Right cardiac atrium (tissue), 5 donors: Measurements from ENCODE around the gene KIAA1671. TPM values are rescaled to one million over a fixed set of nuclear protein-coding genes. Genes with fewer than 3 reads are reported as not detected.

Source experiments
- ATAC-seq, 2 donors: fragments of 200-7000 bp; cut with Tn5 transposase; one replicate each; pipeline versions ENCODE4 v1.8.0 to v1.9.1; 2020; ENCODE audit warnings: moderate library complexity in 2 of 2, mild to moderate bottlenecking in 1 of 2
- DNase-seq, 3 donors: peaks; one replicate each; pipeline ENCODE4 v3.0.0-alpha.2; 2020
- H3K27ac ChIP-seq: one replicate; pipeline ENCODE4 v1.5.1; 2013; ENCODE audit warnings: mild to moderate bottlenecking, low read length, control low read depth, moderate library complexity
- H3K27me3 ChIP-seq: one replicate; pipeline ENCODE4 v1.6.1; 2013; ENCODE audit not compliant: control insufficient read depth, insufficient read depth
- H3K4me1 ChIP-seq: one replicate; pipeline ENCODE4 v1.6.1; 2013; ENCODE audit warnings: low read length; ENCODE audit not compliant: control insufficient read depth, insufficient read depth
- H3K4me3 ChIP-seq: one replicate; pipeline ENCODE4 v1.5.1; 2013; ENCODE audit warnings: low read length, control low read depth
- H3K9me3 ChIP-seq: one replicate; pipeline ENCODE4 v1.6.1; 2013; ENCODE audit warnings: low read length; ENCODE audit not compliant: control insufficient read depth
- WGBS: extraction: QIAGEN DNeasy Blood & Tissue Kit; methylation state at CpG from one replicate; pipeline ENCODE4 v1.1.7; 2013; 5-methylcytosine and 5-hydroxymethylcytosine counted together
- intact Hi-C, 4 donors: fragments of 100-400 bp; cut with DNase I; formaldehyde crosslinking; loops; one replicate each; pipeline versions ENCODE4 v1.11.0 to v1.14.0; 2022 to 2023
- polyA plus RNA-seq: library from polyadenylated mRNA; stranded (reverse); fragments of 200-250 nt; gene quantifications from one replicate; pipeline ENCODE4 v1.2.3, GENCODE V29; 2013
- total RNA-seq, 4 donors: library from RNA; stranded (reverse); fragmentation: NEBNext Ultra II Directional; extraction: Animal tissue kit (Norgen Biotek cat#: 25700); gene quantifications; one replicate each; pipeline ENCODE4 v1.2.1, GENCODE V29; 2021
- donor health status: healthy with polysubstance abuse.
- donor health status: DM: no; HTN: yes; CAD: no.
- donor health status: DM: no; HTN: no; CAD: no.
- donor health status: DM: no; HTN: yes; CAD: no; lungs with severe emphysema.
- donor health status: DM: yes; HTN: yes; CAD: no.

Gene KIAA1671
- total and polyA plus RNA-seq, 5 donors = 7.5 to 24.0 (median 19.9) TPM

GRCh38 chr22:25136953-25137576, 184.5 kb downstream of the KIAA1671 start:
- intact Hi-C loops = no loop called here

GRCh38 chr22:25137577-25138525, 185.3 kb downstream of the KIAA1671 start:
- Histone ChIP-seq H3K9me3 (no peaks in the 10 kb centered on the region), H3K4me3 (no peak overlapping the region), H3K27me3 (no peaks in the 10 kb centered on the region), H3K4me1 (peaks cover 5% of the 10 kb centered on the region), H3K27ac (no peak overlapping the region)
- intact Hi-C loops = no loop called here
- ATAC-seq (no peak), DNase-seq (no peak)
- WGBS = 94% methylated on average over 6 of the region's 6 CpGs

More at GRCh38 chr22:25136953-25137576, 184.5 kb downstream of the KIAA1671 start:
- DNase-seq (no peak), ATAC-seq (no peak)
- 81% methylated on average over 5 of the region's 5 CpGs for WGBS
- H3K4me1 ChIP-seq = peaks cover 5% of the 10 kb centered on the region
- H3K27me3 ChIP-seq = no peaks in the 10 kb centered on the region
- H3K4me3 ChIP-seq = no peak overlapping the region
- no peaks in the 10 kb centered on the region for H3K9me3 ChIP-seq
- no peak overlapping the region for H3K27ac ChIP-seq

DNA sequence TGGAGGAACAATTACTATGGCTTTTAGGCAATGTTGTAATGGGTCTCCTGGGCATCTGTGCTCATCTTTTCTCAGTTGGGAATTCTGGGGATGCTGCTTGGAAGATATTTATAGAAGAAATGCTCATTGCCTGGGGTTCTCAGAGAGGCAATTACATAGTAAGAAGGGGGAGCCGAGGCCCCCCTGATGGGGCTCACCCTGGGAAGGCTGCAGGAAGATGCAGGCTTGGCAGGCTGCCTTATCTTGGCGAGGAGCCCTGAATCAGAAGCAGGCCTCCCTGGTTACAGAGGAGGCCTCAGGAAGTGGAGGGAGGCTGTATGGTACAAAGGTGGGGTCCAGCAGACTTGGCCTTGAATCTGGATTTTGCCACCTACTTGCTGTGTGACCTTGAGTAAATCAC, 186.5 kb downstream of the KIAA1671 start:
- ATAC-seq (peak; percentile 51 to 57), DNase-seq (peak; percentile 35 to 84 (median 79))
- 21% methylated on average over 2 of the region's 2 CpGs for WGBS
- no peaks in the 10 kb centered on the region for H3K27me3 ChIP-seq
- no peaks in the 10 kb centered on the region for H3K9me3 ChIP-seq
- intact Hi-C loops = no loop called here
- H3K4me1 ChIP-seq = peaks cover 5% of the 10 kb centered on the region
- peak overlapping the region; percentile 33 for H3K27ac ChIP-seq
- no peak overlapping the region for H3K4me3 ChIP-seq

DNA sequence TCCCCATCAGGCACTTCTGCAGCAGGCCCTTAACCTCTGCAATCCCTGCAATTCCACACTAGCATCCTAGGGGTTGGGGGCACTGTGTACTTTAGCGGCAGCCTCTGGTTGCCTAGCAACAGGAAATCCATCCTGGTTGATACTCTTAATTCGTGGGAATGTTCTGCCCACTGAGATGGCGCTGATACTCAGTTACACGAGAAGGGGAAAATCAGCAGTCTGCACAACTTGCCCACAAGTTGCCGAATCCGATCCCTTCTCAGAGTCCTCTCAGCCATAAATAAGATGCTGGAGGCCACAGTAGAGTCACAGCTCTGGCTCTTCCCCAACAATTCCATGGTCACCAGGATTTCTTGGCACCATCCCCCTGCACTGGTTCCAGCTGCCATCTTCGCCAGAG, 189.6 kb downstream of the KIAA1671 start:
- Histone ChIP-seq H3K27ac (no peak overlapping the region), H3K9me3 (no peaks in the 10 kb centered on the region), H3K27me3 (no peaks in the 10 kb centered on the region), H3K4me3 (no peak overlapping the region), H3K4me1 (peaks cover 5% of the 10 kb centered on the region)
- 68% methylated on average over 7 of the region's 7 CpGs for WGBS
- no peak for DNase-seq
- intact Hi-C loops = no loop called here
- no peak for ATAC-seq

DNA sequence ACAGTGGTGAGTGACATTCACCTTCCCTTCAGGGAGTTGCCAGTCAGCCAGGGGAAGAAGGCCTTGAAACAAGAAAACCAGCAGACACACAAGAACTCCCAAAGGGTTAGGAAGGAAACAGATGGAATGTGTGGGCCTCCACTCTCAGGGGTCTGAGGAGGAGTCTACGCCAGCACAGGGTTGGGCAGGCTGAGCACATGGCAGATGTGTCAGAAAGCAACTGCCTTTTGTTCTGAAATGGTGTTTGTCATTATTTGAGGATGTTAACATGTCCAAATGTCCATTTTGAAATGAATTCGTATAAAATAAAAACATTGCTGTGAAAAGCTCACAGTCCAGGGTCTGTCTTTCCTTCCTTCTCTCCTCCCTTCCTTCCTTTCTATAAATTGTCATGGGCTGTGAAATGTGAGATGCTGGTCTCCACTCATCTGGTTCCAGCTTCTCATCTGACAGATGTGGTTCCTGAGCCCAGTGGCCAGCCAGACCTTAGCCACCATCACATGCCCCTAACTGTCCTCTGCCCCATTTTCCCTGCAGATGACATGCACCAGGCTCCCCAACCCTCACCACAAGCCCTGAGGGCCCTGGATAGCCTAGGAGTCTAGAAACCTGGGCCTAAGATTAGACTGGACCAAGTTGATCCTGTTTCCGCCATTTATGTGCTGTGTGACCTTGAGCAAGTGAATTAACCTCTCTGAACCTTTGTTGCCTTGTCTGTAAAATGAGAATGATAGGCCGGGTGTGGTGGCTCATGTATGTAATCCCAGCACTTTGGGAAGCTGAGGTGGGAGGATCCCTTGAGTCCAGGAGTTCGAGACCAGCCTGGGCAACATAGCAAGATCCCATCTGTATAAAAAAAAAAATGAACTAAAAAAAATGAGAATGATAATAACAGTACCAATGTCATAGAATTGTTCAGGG, 190.9 kb downstream of the KIAA1671 start:
- Histone ChIP-seq H3K4me3 (no peak overlapping the region), H3K27me3 (no peaks in the 10 kb centered on the region), H3K4me1 (peaks cover 10% of the 10 kb centered on the region), H3K27ac (no peak overlapping the region), H3K9me3 (no peaks in the 10 kb centered on the region)
- WGBS = 80% methylated on average over 5 of the region's 5 CpGs
- ATAC-seq = no peak
- no peak for DNase-seq
- intact Hi-C loops = no loop called here

- DNase-seq (no peak), ATAC-seq (no peak)
- Histone ChIP-seq H3K27me3 (no peaks in the 10 kb centered on the region), H3K4me3 (no peak overlapping the region), H3K27ac (no peak overlapping the region), H3K9me3 (no peaks in the 10 kb centered on the region), H3K4me1 (peaks cover 6% of the 10 kb centered on the region)
- WGBS = 97% methylated on average over 2 of the region's 2 CpGs
- intact Hi-C loops = no loop called here
Measured at GRCh38 chr22:25144522-25144921, 192.0 kb downstream of the KIAA1671 start.

- WGBS = 84% methylated on average over 1 of the region's 1 CpG
- H3K4me1 ChIP-seq = peaks cover 6% of the 10 kb centered on the region
Measured at GRCh38 chr22:25146307-25146706, 193.8 kb downstream of the KIAA1671 start.

GRCh38 chr22:25146906-25147641, 194.6 kb downstream of the KIAA1671 start:
- WGBS = 72% methylated on average over 4 of the region's 4 CpGs
- H3K27ac ChIP-seq = no peak overlapping the region
- H3K4me3 ChIP-seq = no peak overlapping the region
- H3K9me3 ChIP-seq = no peaks in the 10 kb centered on the region
- ATAC-seq (no peak), DNase-seq (no peak)
- peaks cover 6% of the 10 kb centered on the region for H3K4me1 ChIP-seq
- no peaks in the 10 kb centered on the region for H3K27me3 ChIP-seq
- intact Hi-C loops = loop anchor here in 1 of 4 donors (5.0 kb wide), 1 partner anchor 35 kb away; no protein-coding TSS in a partner anchor

More at GRCh38 chr22:25146307-25146706, 193.8 kb downstream of the KIAA1671 start:
- Histone ChIP-seq H3K27me3 (no peaks in the 10 kb centered on the region), H3K9me3 (no peaks in the 10 kb centered on the region), H3K27ac (no peak overlapping the region), H3K4me3 (no peak overlapping the region)
- intact Hi-C loops = loop anchor here in 1 of 4 donors (5.0 kb wide), 1 partner anchor 34 kb away; no protein-coding TSS in a partner anchor
- DNase-seq (no peak), ATAC-seq (no peak)

DNA sequence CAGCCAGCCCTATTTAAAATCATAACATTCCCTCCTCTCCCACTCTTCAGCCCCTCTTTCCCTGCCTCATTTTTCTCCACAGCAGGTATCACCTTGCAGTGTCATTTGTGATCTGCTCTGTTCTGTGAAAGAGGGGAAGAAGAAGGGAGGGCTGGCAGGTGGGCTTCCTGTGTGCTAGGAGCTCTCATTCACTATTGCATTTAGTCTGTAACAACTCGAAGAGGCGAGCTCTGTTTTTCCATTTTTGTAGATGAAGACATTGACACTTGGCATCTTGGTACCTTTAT, 195.1 kb downstream of the KIAA1671 start:
- Histone ChIP-seq H3K27me3 (no peaks in the 10 kb centered on the region), H3K27ac (no peak overlapping the region), H3K4me1 (peaks cover 6% of the 10 kb centered on the region), H3K9me3 (no peaks in the 10 kb centered on the region), H3K4me3 (no peak overlapping the region)
- 73% methylated on average over 2 of the region's 2 CpGs for WGBS
- ATAC-seq (no peak), DNase-seq (no peak)
- intact Hi-C loops = loop anchor here in 1 of 4 donors (5.0 kb wide), 1 partner anchor 35 kb away; no protein-coding TSS in a partner anchor

GRCh38 chr22:25148149-25148691, 195.7 kb downstream of the KIAA1671 start:
- intact Hi-C loops = loop anchor here in 1 of 4 donors (5.0 kb wide), 1 partner anchor 36 kb away; no protein-coding TSS in a partner anchor
- ATAC-seq (peak; percentile 78 to 80), DNase-seq (peak in 1 of 3 donors; percentile 34)
- Histone ChIP-seq H3K4me3 (no peak overlapping the region), H3K27me3 (no peaks in the 10 kb centered on the region), H3K4me1 (peaks cover 6% of the 10 kb centered on the region), H3K9me3 (no peaks in the 10 kb centered on the region), H3K27ac (peak overlapping the region; percentile 61)
- 16% methylated on average over 4 of the region's 4 CpGs for WGBS
